Uterus (tissue), 2 donors: Measurements from ENCODE around the gene PLXND1.

Source experiments
- CTCF ChIP-seq, 4 experiments: fragments of 200-600 bp in 2 of 4; fragments of 450-650 bp in 2 of 4; sonication (generic) in 2 of 4; IDR thresholded peaks; one replicate each; pipeline ENCODE4 v1.5.1; 2016 to 2019; ENCODE audit warnings: antibody characterized with exemption in 4 of 4, mild to moderate bottlenecking in 2 of 4, moderate library complexity in 1 of 4
- POLR2A ChIP-seq, 2 donors: fragments of 450-650 bp; IDR thresholded peaks; one replicate each; pipeline ENCODE4 v1.6.1; 2016; ENCODE audit warnings: antibody characterized with exemption in 2 of 2, mild to moderate bottlenecking in 1 of 2, moderate library complexity in 1 of 2

- no peak for TF ChIP-seq CTCF (IDR thresholded peaks at IDR 0.05)
- TF ChIP-seq POLR2A (IDR thresholded peaks at IDR 0.05) = no peak
These were observed 12.6 kb upstream of the PLXND1 start for GRCh38 chr3:129618901-129619671.
